Tongue (tissue), 2 donors: ENCODE results near the gene CISH. TPM values are rescaled to one million over a fixed set of nuclear protein-coding genes. Genes with fewer than 3 reads are reported as not detected.
A peak's percentile ranks its signal among the peaks of the same experiment; 100 is the strongest.

Experiments used
- DNase-seq: peaks from one replicate; pipeline ENCODE4 v3.0.0-alpha.2; 2015
- total RNA-seq: library from RNA; depleted of rRNA; stranded (reverse); fragments of >200 nt; gene quantifications from one replicate; pipeline ENCODE4 v1.2.3, GENCODE V29; 2014

CISH gene
- total RNA-seq, 1 donor from 2014 or later, result 6.5 TPM

DNA sequence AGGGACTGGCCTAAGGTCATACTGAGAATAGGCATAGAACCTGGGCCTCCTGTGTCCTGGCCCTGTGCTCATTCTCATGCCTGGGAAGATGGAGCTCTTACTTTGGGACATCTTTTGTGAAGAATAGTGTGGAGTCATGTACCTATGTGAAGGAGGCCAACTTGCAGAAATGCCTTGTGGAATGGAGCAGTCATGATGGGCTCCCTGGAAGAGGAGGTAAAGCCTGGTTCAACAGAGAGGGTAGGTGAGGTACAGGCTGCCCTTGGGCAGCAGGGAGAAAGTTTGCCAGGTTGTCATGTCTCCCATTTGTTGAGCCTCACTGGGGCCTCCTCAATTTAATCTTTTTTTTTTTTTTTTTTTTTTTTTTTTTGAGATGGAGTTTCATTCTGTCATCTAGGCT, 23.5 kb upstream of the CISH start:
- no peak for DNase-seq

DNA sequence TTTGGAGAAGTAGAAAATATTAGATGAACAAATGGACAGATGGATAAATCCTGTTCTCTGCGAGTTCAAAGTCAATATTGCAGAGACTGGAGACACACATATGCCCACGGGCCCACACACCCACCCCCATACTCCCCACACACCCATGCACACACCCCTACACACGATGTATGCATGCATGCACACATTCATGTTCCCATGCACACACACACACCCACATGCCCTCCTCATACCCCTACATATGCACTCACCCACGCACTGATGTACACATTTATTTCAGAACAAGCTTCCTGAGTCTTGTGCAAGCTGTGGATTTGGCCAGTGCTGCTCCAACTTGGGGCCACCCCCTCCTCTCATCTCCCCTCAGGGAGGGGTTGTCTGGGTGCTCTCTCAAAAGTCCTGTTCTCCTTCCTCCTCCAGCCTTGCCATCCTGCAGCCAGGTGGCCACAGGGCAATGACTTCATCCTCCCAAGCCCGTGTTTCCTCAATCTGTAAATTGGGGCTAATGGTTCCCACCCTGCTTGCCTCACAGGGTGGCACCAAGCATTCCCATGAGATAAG, 21.7 kb upstream of the CISH start:
- DNase-seq, result no peak

DNA sequence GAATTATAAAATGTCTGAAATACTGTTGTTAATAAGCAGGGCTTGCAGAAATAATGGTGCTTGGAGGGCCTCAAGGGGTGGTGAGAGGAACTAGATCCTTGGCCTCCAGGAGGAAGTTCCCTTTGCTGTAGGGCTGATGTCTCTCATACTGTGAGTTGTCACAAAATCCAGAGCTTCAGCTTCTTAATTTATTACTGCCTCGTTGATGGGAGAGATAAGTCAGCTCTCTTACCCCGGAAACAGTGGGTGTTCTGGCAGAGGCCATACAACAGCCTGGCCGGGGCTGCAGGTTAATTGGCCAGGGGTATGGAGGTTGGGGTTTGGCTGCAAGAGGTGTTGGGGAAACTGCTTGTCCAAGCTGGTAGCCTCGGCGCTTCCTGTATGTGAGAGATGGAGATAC, 20.9 kb upstream of the CISH start:
- DNase-seq, result no peak

DNA sequence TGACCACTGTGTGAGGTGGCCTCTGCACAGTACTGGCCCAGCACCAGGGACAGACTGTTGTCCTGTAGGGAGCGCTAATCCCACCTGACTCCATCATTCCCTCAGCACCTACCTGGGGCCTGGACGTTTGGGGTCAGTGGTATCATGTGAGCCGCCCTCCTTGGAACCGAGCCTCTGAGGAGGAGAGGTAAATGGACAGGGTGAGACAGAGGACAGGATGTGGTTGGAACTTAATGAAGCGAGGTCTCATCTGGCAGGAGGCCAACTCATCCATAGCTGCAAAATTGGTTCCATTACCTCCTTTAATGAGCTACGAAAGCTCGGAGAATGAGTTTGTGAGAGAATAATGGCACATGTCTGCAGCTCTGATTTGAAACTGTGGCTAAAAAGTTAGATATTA, 19.3 kb upstream of the CISH start:
- DNase-seq, result no peak

DNA sequence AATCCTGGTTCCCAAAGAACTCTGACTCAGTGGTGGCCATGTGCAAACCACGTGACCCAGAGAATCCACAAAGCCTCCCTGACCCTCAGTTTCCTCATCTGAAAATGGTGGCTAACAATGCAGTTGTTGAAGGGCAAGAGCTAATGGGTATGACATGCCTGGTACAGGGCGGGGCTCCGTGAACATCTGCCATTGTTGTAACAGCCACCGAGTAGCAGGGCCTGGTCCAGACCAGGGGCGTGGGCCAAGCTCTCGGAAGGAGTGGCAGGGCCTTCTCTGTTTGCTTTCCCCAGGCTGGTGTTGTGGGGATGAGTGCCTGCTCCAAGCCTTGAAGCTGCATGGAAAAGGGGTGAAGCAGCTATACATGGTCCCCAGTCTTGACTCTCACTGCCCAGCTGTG, 18.8 kb upstream of the CISH start:
- DNase-seq, result no peak

DNA sequence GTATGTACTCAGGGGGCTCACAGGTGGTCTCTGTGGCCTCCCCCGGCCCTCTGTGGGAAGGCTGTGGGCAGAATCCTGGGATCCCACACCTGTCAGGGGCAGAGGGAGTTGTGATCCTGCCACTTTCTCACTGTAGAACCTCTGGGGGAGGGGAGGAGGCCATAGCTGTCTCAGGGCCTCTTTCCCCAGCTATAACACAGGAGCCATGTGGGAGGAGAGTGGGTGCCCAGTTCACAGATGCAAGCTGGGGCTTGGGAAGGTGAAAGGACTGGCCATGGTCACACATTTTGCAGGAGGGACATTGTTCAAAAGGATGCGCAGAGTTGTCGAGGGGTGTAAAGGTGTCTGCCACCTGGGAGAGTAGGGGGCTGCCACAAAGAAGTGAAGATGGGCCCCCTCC, 17.0 kb upstream of the CISH start:
- no peak for DNase-seq

DNA sequence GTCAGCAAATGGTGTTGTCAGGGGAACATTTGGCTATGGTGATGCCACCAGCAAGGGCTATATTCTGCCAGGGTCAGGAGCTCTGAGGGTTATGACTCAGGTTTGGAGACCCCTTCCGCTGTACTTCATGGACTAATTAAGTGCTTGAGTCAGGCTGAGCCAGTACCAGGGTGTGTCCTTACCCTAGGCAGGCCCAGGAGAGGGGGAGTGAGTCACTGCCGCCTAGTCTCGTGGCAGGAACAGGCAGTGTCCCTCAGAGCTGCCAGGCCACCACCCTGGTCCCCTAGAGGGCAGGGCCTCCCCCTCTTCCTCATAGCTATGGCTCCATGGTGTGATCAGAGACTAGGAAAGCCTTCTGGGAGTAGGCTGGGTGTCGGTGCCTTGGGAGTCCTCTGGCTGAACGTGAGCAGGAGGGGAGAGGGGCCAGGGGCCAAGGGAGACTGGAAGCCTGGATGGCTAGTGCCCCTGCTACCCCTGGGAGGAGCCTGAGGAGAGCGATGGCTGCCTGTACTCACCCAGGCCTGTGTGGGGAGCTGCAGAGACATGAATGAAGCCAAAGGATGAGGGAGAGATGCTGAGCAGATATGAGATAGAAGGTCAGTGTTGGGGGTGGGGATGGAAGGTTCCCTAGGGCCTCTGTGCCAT, 16.0 kb upstream of the CISH start:
- DNase-seq, result no peak

DNA sequence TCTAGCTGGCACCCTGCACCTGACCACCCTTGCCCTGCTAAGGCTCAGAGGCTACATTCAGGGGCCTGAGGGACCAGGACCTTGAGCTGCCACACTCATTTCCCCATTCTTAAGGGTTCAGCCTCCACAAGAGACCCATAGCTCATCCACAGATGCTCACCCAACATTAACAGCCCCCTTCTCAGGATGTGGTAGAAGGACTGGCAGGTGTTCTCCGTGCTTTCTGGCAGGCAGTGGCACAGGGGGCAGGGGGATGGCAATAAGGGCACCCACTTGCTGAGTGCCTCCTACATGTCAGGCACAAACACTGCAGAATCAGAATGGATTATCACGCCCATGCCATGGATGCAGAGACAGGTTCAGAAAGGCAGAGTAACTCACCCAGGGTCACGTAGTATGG, 14.8 kb upstream of the CISH start:
- no peak for DNase-seq

DNA sequence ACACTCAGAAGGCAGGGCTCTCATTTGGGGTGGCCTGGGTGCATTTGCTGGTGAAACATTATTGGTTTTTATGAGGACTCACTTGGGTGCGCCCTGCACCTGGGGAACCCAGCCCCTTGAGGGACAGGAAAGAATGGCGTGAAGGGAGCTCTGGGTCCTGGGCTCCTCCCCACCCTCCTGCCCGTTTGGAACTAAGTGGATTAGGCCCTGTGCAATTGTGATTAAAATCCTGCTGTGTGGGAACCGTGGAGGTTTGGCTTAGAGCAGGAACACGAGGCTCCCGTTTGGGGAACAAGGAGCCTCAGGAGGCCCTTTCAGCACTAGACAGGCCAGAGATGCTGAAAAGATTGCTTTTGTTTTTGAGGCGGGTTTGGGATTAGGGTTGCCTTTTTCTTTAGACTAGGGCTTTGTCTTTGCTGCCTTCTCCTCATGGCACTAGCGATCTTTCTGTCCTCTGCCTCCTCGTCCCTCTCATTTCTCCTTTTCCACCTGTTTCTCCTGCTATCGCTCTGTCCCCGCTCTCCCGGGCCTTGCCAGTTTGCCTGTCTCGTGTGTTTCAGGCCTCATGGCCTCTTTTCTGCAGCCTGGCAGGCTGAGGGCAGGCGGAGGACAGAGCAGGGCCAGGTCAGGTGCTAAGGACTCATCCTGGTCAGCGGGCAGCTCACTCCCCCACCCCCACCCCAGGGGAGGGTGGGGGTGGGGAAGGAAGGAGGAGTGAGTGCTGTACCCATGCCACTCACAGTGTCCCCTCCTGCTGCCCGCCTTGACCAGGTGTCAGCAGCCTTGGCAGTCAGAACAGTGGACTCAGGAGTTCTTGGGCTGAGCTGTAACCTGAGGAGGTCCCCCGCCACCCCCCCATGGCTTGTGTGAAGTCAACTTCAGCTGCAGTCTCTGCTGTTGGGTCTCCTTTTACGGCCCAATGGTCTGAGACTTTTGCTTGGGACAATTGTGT, 13.9 kb upstream of the CISH start:
- no peak for DNase-seq

DNA sequence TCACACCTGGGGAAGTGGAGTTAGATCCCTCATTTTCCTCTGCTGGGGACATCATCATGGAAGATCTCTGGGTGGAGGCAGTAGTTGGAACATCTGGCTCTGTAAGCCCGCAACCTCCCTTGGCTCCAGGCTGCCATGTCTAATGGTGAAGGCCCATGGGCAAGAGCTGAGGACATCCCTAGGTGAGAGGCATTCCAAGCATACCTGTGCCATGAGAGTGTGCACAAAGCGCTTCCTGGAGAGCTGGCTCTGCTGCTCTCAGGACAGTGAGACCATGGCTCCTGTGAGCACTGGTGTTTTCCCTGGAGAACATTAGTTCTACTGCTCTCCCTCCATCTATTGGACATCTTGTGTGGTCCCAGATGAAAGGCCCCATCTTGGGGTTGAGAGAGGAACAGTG, 13.1 kb upstream of the CISH start:
- no peak for DNase-seq

DNA sequence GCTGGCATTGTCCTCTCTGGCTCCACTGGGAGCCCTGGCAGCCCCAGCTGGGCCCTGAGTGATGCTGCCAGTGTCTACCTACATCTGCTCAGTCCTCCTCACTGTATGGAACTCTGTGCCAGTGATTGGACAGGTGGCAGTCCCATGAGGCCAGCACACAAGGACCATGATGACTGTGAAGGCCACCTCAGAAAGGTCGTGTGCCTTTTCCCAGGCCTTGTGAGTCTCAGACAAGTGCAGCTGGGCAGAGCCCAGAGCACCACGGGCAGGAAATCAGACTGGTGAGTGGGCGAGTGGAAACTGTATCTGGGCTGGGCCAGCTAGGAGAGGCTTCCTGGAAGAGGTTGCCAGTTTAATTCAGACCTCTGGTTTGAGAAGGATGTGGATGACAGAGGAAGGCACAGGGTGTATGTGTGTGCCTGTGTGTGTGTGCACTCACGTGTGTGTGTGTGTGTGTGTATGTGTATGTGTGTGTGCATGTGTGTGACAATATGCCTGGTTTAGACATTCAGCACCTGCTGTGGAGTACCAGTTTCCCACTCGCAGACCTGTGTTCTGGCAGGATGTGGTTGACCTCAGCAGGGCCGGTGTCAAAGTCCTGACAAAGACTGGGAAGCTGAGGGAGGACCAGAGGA, 12.4 kb upstream of the CISH start:
- no peak for DNase-seq

DNA sequence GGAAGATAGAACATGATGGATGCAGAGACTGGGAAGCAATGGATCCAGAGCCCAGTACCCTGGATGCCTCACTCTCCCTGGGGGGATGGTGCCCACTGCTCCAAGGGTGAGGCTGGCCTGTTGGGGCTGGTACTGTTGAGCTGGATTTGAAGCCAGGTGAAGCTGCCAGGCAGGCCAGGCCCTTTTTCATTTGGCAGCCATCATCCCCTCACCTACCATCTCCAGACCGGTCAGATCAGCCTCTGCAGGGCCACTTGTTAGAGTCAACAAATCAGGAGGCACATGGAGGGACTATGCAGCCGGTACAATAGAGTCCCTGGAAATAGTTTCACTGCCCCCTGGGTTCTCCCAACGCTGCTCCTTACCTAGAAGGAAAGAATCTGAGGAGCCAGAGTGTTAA, 11.3 kb upstream of the CISH start:
- DNase-seq, result no peak

DNA sequence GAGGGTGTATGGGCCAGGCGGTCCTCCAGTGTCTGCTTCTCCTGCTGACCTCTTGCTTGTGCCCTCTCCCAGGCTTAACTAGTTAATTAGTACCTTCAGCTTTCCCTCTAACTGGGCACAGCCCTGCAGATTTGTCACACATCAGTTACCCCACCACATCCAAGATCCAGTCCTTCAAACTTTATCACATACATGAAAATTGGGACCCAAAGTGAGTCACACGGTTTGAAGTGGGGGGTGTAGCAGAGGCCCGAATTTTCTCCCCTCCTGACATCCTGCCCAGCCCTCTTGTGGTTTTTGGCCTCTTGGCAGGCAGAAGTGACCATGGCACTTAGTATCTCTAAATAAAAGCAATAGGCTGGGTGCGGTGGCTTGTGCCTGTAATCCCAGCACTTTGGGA, 9.2 kb upstream of the CISH start:
- no peak for DNase-seq

DNA sequence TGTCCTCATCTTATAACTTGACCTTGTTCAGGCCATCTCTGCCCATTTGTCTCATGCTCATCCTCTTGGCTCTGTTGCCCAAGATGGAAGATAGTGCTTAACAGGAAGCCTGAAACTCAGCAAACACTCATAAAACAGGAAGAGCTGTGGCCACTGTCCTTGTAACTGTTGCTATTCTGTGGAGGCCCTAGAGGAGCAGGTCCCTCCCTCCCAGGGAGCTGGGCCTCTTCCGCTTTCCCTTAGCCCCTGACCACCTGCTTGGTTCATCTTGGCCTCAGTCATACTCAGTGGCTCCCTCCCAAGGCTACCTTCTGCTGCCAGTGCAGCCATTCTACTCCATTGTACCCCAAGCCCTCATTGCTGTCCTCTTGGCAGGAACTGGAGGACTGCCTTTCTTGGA, 8.8 kb upstream of the CISH start:
- no peak for DNase-seq

DNA sequence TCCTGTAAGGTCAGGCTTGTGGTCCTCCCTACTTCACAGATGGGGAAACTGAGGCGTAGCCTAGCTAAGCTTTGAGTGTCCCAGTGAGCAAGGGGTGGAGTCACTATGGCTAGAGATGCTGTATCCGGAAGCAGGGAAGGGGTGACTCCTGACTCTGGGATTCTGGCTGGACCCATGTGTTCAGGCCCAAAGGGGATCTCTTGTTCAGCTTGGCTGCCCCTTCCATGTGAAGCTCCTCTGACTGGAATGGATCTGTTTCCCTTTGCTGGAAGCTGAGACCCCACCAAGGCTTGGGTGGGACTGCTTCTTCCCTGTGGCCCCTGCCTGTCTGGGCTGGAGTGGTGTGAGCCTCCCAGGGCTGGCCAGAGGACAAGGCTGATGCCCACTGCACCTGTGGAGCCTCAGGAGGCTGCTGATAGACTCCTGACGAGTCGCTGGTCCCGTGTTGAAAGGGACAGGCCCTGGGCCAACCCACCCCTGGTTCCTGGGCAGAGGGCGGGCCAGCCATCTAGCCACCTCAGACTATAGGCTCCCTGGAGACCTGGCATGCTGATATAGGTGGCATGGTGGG, 6.4 kb upstream of the CISH start:
- DNase-seq, result no peak

DNA sequence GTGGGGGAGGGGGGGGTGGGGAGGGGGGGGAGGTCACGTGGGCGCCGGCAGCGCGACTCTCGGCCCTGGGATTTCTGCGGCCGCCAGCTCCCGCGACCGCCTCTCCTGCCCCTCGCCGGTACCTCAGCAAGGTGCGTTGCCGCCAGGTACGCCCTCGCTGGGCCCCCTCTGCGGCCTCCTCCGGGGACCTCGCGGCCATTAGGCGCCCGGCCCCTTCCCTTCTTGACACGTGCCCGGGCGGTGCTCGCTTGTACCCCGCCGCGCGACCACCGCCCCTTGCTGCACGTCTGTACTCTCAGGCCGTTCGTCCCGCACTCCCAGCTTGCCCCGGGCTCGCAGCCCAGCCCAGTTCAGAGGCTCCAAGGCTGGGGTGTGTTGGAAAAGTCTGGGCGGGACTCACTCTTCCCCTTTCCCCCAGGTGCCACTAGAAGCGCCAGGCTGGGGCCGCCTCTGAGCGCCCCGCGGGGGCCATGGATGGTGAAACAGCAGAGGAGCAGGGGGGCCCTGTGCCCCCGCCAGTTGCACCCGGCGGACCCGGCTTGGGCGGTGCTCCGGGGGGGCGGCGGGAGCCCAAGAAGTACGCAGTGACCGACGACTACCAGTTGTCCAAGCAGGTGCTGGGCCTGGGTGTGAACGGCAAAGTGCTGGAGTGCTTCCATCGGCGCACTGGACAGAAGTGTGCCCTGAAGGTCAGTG, 5.7 kb upstream of the CISH start, which contains the start of gene MAPKAPK3:
TSS of gene MAPKAPK3 (plus strand) at position 56 of the 696 bp plus-strand sequence. CDS start at position 471, 415 bp downstream.
- peak; percentile 47 for DNase-seq

DNA sequence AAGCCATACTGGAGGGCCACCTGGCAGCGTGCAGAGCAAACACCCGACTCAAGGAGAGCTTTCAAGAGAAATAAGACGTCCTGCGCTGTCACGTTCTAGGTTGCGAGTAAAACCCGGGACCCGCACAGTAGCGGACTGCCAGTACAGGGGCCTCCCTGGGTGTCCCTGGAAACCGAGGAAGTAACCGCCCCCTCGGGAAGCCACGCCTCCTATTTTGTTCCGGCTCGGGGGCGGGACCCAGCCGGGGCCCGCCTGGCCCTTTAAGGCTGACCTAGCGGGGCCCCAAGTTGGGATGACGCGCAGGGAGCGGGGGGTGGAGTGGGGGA, 5.2 kb upstream of the CISH start:
- DNase-seq, result peak; percentile 94

DNA sequence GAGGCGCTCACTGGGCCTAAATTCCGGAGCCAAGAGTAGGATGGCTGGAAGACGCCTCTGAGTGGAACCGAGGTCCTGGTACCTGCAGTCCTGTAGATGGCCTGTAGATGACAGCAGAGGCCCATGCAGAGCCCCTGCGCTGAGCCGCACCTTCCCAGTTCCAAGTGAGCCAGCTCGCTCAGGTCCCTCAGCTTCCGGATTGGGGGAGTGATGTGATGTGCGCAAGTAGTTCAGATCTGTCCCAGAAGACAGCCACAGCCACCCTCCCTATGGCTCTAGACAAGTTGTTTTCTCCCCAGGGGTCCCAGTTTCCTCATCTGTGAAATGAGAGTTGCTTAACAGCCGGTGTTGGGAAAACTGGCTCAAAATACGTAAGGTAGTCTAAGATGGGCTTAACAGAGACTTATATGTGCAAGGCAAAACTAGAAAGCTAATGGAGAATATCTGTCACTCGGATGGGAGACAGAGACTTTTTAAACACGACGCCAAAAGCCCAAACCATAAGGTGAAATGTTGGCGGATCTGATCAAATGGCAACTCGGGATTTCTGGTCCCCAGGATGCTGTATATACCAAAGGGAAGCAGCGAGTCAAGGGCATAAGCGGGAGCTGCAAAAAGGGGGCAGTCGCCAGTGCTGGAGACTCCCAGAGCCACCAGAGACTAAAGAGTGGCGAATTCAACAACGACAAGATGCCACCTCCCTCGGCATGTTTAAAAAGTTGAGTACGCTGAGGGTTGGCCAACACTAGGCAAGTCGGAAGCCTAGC, 4.6 kb upstream of the CISH start:
- peak; percentile 93 for DNase-seq

DNA sequence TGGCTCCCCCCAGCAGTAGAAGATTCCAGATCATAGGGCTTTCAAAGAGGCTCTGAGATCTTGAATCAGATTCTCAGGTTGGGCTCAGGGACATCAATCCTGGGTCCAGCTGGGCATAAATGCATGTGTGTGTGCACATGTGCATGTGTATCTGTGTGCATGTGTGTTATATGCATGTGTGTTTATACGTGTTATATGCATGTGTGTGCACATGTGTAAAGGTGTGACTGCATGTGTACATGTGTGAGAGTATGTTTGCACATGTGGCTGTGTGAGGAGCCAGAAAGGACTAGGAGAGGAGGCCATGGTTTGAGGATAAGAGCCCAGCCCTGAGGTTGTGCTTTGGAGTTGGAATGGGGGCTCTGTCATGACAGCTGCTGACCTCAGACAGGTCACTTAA, 3.6 kb upstream of the CISH start:
- DNase-seq, result no peak

DNA sequence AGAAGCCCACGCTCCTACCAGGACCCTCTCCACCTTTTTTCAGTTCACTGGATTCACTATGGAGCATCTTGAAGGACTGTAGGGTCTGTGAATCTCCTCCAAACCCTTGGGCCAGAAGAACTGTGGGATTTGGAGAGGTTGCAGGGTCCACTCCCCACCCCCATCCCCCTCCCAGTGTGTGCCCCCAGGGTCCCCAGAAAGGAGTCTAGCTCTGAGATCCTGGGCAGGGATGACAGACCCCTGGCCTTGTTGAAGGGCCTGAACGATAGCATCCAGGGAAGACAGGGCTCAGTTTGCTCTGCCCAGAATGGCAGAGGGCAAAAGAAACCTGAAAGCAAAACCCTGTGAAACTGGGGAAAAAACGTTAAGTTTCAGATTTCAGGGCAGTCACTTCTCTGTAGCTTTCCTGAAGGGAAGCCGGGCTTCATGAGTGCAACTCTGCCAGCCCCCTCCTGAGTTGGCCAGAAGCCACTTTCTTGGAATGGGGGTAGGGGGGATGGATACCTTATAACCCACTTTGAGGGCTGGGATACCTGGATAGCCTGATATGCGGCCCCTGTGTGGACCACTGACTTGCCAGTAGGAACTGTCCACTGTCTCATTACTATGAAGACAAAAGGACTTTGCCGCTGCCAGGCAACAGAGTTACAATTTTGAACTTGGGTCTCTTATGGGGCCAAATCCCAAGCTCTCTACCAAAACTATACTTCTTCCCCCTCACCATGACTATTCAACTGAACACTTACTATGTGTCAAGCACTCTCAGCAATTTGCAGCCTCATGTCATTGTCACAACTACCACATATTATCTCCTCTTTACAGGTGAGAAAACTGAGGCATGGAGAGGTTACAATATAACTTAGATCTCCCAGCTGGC, 1.6 kb upstream of the CISH start:
- DNase-seq, result no peak
